Gastrocnemius medialis (tissue), 4 donors: ENCODE measurements around the gene PLEKHA1.

Experiments
- POLR2A ChIP-seq, 2 donors: fragments of 450-650 bp; IDR thresholded peaks; one replicate each; pipeline ENCODE4 v1.6.1; 2017; ENCODE audit warnings: antibody characterized with exemption in 2 of 2, mild to moderate bottlenecking in 2 of 2, moderate library complexity in 2 of 2
- TF ChIP-seq, protein P1 (sequence below), 5 experiments: fragments of 450-650 bp in 3 of 5; fragments of 200-600 bp in 2 of 5; sonication (generic) in 2 of 5; IDR thresholded peaks in 4 of 5; conservative IDR thresholded peaks in 1 of 5; 1 replicate in 4 of 5; 2 replicates in 1 of 5; pipeline ENCODE4 v1.5.1; 2016 to 2019; ENCODE audit warnings: antibody characterized with exemption in 5 of 5, mild to moderate bottlenecking in 3 of 5, moderate library complexity in 3 of 5

DNA sequence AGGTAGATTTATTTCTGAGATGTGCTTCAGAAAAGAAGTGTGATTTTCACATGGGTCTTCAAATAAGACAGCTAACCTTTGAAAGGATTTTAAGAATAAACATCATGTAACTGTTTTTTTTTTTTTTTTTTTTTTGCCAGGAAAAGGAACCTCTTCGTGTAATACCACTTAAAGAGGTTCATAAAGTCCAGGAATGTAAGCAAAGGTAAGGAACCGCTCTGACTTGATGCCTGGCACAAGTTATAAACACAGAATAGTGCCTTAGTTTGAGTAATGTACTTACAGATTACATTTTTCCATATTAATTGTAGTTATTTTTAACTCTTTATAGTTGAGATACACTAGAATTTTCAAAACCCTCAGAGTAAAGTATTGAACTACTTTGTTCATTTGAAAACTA, 49.6 kb downstream of the PLEKHA1 start:
- TF ChIP-seq, protein P1, sequence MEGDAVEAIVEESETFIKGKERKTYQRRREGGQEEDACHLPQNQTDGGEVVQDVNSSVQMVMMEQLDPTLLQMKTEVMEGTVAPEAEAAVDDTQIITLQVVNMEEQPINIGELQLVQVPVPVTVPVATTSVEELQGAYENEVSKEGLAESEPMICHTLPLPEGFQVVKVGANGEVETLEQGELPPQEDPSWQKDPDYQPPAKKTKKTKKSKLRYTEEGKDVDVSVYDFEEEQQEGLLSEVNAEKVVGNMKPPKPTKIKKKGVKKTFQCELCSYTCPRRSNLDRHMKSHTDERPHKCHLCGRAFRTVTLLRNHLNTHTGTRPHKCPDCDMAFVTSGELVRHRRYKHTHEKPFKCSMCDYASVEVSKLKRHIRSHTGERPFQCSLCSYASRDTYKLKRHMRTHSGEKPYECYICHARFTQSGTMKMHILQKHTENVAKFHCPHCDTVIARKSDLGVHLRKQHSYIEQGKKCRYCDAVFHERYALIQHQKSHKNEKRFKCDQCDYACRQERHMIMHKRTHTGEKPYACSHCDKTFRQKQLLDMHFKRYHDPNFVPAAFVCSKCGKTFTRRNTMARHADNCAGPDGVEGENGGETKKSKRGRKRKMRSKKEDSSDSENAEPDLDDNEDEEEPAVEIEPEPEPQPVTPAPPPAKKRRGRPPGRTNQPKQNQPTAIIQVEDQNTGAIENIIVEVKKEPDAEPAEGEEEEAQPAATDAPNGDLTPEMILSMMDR (IDR thresholded peaks at IDR 0.05 in 4 of 5, conservative IDR thresholded peaks at IDR 0.05 in 1 of 5), result no peak
- no peak for TF ChIP-seq POLR2A (IDR thresholded peaks at IDR 0.05)
